IMR-90 (cell line): ENCODE data around the gene CFAP69. TPM values are rescaled to one million over a fixed set of nuclear protein-coding genes. Genes with fewer than 3 reads are reported as not detected.

Experiments
- ATAC-seq: fragments of 200-7000 bp; cut with Tn5 transposase; 2 replicates; pipeline ENCODE4 v1.9.1; 2020; ENCODE audit warnings: low read depth, mild to moderate bottlenecking, moderate library complexity
- BruUV-seq: library from RNA; stranded (reverse); fragments of 400-500 nt; replicated peaks from 2 replicates; lab custom pipeline; 2021; lab: Mats Ljungman, UMichigan
- CTCF ChIA-PET: fragments of 300-600 bp; formaldehyde crosslinking; extraction: SDS; loops from one replicate; lab custom pipeline; 2021; ENCODE audit warnings: antibody characterized with exemption; lab: Yijun Ruan, JAX
- POLR2A ChIA-PET: fragments of 300-600 bp; sonication (Branson Sonifier 250); formaldehyde crosslinking; loops from one replicate; lab custom pipeline; 2022; ENCODE audit warnings: antibody characterized with exemption; ENCODE audit not compliant: unreplicated experiment; lab: Charles Lee
- DNase-seq: peaks from one replicate; pipeline ENCODE4 v3.0.0; 2013
- H2AFZ ChIP-seq: replicated peaks from 2 replicates; pipeline ENCODE3; 2013; ENCODE audit warnings: low read length, mild to moderate bottlenecking; ENCODE audit not compliant: poor library complexity
- H2AK5ac ChIP-seq: 2 replicates; pipeline ENCODE4 v1.6.1; 2013; ENCODE audit warnings: low read depth, low read length, inconsistent platforms
- H2AK9ac ChIP-seq: replicated peaks from 2 replicates; pipeline ENCODE3; 2013; ENCODE audit warnings: mild to moderate bottlenecking, low read depth, low read length, moderate library complexity; ENCODE audit not compliant: poor library complexity
- H2BK120ac ChIP-seq: 2 replicates; pipeline ENCODE4 v1.6.1; 2013; ENCODE audit warnings: low read depth, low read length, inconsistent platforms
- H2BK15ac ChIP-seq: 3 replicates; pipeline ENCODE4 v1.6.1; 2013; ENCODE audit warnings: low read depth, low read length, inconsistent platforms
- H2BK20ac ChIP-seq: 2 replicates; pipeline ENCODE4 v1.6.1; 2013; ENCODE audit warnings: low read depth, mild to moderate bottlenecking, inconsistent platforms, low read length, moderate library complexity
- H2BK5ac ChIP-seq: 2 replicates; pipeline ENCODE4 v1.6.1; 2013; ENCODE audit warnings: mild to moderate bottlenecking, low read depth, low read length, inconsistent platforms; ENCODE audit not compliant: poor library complexity, severe bottlenecking
- H3K14ac ChIP-seq: replicated peaks from 2 replicates; pipeline ENCODE4 v1.6.1; 2013; ENCODE audit warnings: low read depth, low read length, inconsistent platforms
- H3K18ac ChIP-seq: 2 replicates; pipeline ENCODE4 v1.6.1; 2013; ENCODE audit warnings: low read depth, low read length, control low read depth
- H3K23ac ChIP-seq: 2 replicates; pipeline ENCODE4 v1.6.1; 2013; ENCODE audit warnings: low read depth, low read length, inconsistent platforms
- H3K27ac ChIP-seq: 2 replicates; pipeline ENCODE4 v1.5.1; 2013; ENCODE audit warnings: mild to moderate bottlenecking, control low read depth, low read length; ENCODE audit not compliant: insufficient read depth
- H3K27me3 ChIP-seq: 2 replicates; pipeline ENCODE4 v1.6.1; 2013; ENCODE audit warnings: low read length; ENCODE audit not compliant: control insufficient read depth, insufficient read depth
- H3K36me3 ChIP-seq: 2 replicates; pipeline ENCODE4 v1.6.1; 2013; ENCODE audit warnings: low read length, mixed read lengths; ENCODE audit not compliant: control insufficient read depth, insufficient read depth
- H3K4ac ChIP-seq: 2 replicates; pipeline ENCODE4 v1.6.1; 2013; ENCODE audit warnings: low read depth, low read length, inconsistent platforms
- H3K4me1 ChIP-seq: 2 replicates; pipeline ENCODE4 v1.6.1; 2013; ENCODE audit warnings: low read length, mixed read lengths; ENCODE audit not compliant: control insufficient read depth, insufficient read depth
- H3K4me2 ChIP-seq: 2 replicates; pipeline ENCODE4 v1.6.1; 2013; ENCODE audit warnings: low read depth, mild to moderate bottlenecking, control low read depth, low read length, moderate library complexity
- H3K4me3 ChIP-seq: 2 replicates; pipeline ENCODE4 v1.5.1; 2013; ENCODE audit warnings: low read depth, mild to moderate bottlenecking, control low read depth, low read length, moderate library complexity; ENCODE audit not compliant: insufficient read depth
- H3K56ac ChIP-seq: 2 replicates; pipeline ENCODE4 v1.6.1; 2013; ENCODE audit warnings: low read length, inconsistent platforms; ENCODE audit not compliant: insufficient read depth; ENCODE audit errors: extremely low read depth
- H3K79me1 ChIP-seq, 2 experiments: 2 replicates each; pipeline ENCODE4 v1.6.1; 2013; ENCODE audit warnings: low read length in 2 of 2, inconsistent platforms in 1 of 2, low read depth in 1 of 2
- H3K9ac ChIP-seq: 2 replicates; pipeline ENCODE4 v1.6.1; 2013; ENCODE audit warnings: low read depth, low read length, control low read depth
- H3K9me1 ChIP-seq: 2 replicates; pipeline ENCODE4 v1.6.1; 2013; ENCODE audit warnings: low read length, inconsistent platforms; ENCODE audit not compliant: insufficient read depth
- H3K9me3 ChIP-seq: 2 replicates; pipeline ENCODE4 v1.6.1; 2013; ENCODE audit warnings: low read length; ENCODE audit not compliant: control insufficient read depth, insufficient read depth
- H4K20me1 ChIP-seq: 2 replicates; pipeline ENCODE4 v1.6.1; 2013; ENCODE audit warnings: low read length, inconsistent platforms; ENCODE audit not compliant: insufficient read depth
- H4K5ac ChIP-seq: 2 replicates; pipeline ENCODE4 v1.6.1; 2013; ENCODE audit warnings: mild to moderate bottlenecking, low read depth, low read length, control low read depth
- H4K8ac ChIP-seq, 2 experiments: 2 replicates each; pipeline ENCODE4 v1.6.1; 2013; ENCODE audit warnings: low read depth in 2 of 2, low read length in 2 of 2, control low read depth in 1 of 2, inconsistent platforms in 1 of 2
- H4K91ac ChIP-seq: 2 replicates; pipeline ENCODE4 v1.6.1; 2013; ENCODE audit warnings: low read depth, low read length, inconsistent platforms; ENCODE audit not compliant: insufficient read depth
- NFE2L2 ChIP-seq: fragments of 150-350 bp; IDR thresholded peaks from 2 replicates; pipeline ENCODE4 v1.6.1; 2016; ENCODE audit warnings: low read depth, mild to moderate bottlenecking, low read length
- RAD21 ChIP-seq: IDR thresholded peaks from 2 replicates; pipeline ENCODE4 v1.6.1; 2012; ENCODE audit warnings: low read length, improper control_type of control experiment
- RFX5 ChIP-seq: IDR thresholded peaks from 2 replicates; pipeline ENCODE4 v1.8.0; 2012; ENCODE audit warnings: low read depth, mild to moderate bottlenecking, low read length, moderate library complexity
- SMC3 ChIP-seq: fragments of 150-350 bp; IDR thresholded peaks from 2 replicates; pipeline ENCODE4 v1.6.1; 2016; ENCODE audit warnings: low read depth, mild to moderate bottlenecking, antibody characterized with exemption, low read length, moderate library complexity
- WGBS, 2 experiments: methylation state at CpG; one replicate each; pipeline versions ENCODE4 v1.1.5 to v1.1.7; 2013; ENCODE audit warnings: missing lambda C conversion rate in 2 of 2; ENCODE audit not compliant: insufficient read length in 1 of 2; ENCODE audit errors: extremely low coverage in 2 of 2; 5-methylcytosine and 5-hydroxymethylcytosine counted together
- dilution Hi-C: fragments of 300-500 bp; cut with HindIII; formaldehyde crosslinking; loops from one replicate; pipeline ENCODE4 v1.14.3; 2018; ENCODE audit warnings: low sequenced_read_pairs; ENCODE audit not compliant: unreplicated experiment
- in situ Hi-C: fragments of 300-500 bp; cut with MboI; formaldehyde crosslinking; loops from 3 replicates; pipeline ENCODE4 v1.14.3; 2019; ENCODE audit warnings: low sequenced_read_pairs, inconsistent platforms, mixed read lengths
- intact Hi-C: fragments of 100-400 bp; cut with micrococcal nuclease; formaldehyde crosslinking; loops from 2 replicates; pipeline ENCODE4 v1.10.0; 2022
- polyA plus RNA-seq, 3 experiments: library from polyadenylated mRNA; depleted of rRNA; stranded (reverse); fragments of >200 nt; gene quantifications; 2 replicates each; pipeline ENCODE4 v1.2.3, GENCODE V29; 2012; ENCODE audit warnings: low replicate concordance in 1 of 3
- total RNA-seq: library from RNA; depleted of rRNA; stranded (reverse); fragments of >200 nt; gene quantifications from 2 replicates; pipeline ENCODE4 v1.2.3, GENCODE V29; 2012

The CFAP69 gene
- total and polyA plus RNA-seq, 2 of the 4 experiments (the other 2 are of a cell fraction) = 0.72 to 0.86 TPM

DNA sequence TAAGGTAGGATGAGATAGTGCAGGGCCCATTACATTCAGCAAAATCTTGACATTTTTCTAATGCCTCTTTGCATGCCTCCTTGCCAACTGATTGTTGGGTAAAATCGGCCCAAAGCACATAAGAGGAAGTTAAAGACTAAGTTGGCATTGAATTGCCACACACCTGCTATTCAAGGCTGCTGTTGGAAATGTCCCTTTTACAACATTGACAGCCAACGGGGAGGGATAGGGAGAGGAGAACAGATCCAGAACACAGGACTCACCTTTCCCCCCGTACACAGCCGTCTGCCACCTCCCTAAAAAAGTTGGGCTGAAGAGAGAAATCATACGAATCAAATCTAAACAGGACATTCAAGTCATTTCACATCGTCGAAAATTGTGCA, 75.4 kb downstream of the CFAP69 start:
- no peak overlapping the region for H3K56ac ChIP-seq
- dilution Hi-C loops (no loop called here), intact Hi-C loops (no loop called here), in situ Hi-C loops (loop anchor here (25.0 kb wide), 1 partner anchor 1533 kb away; the partner anchor contains the start of gene TEX47)
- no CpG with 5 or more reads among the region's 7 CpGs for WGBS, 2 experiments
- BruUV-seq = no TSS peak
- H3K9me1 ChIP-seq = no peaks in the 10 kb centered on the region
- no peak overlapping the region for H3K4me3 ChIP-seq
- no peak overlapping the region for H3K18ac ChIP-seq
- no peak overlapping the region for H2AK9ac ChIP-seq
- H3K23ac ChIP-seq = no peak overlapping the region
- H4K5ac ChIP-seq = no peak overlapping the region
- no peak overlapping the region for H4K8ac ChIP-seq
- no peaks in the 10 kb centered on the region for H3K4me1 ChIP-seq
- H4K91ac ChIP-seq = no peak overlapping the region
- no peak overlapping the region for H2BK20ac ChIP-seq
- H3K4me2 ChIP-seq = peak overlapping the region; percentile 28; the same call in 1 of the 2 replicates
- no peak overlapping the region for H3K4ac ChIP-seq
- no peaks in the 10 kb centered on the region for H3K79me1 ChIP-seq
- no peaks in the 10 kb centered on the region for H3K9me3 ChIP-seq
- POLR2A ChIA-PET = no interaction called here
- H2AFZ ChIP-seq = no peak overlapping the region
- no peak for TF ChIP-seq RAD21
- no peak for TF ChIP-seq SMC3
- TF ChIP-seq NFE2L2 = no peak
- TF ChIP-seq RFX5 = no peak
- CTCF ChIA-PET = no interaction called here
- no peak overlapping the region for H2AK5ac ChIP-seq
- no peaks in the 10 kb centered on the region for H4K20me1 ChIP-seq
- no peak overlapping the region for H2BK120ac ChIP-seq
- H2BK15ac ChIP-seq = no peak overlapping the region
- H3K36me3 ChIP-seq = no peaks in the 10 kb centered on the region
- no peak for DNase-seq
- no peak overlapping the region for H3K9ac ChIP-seq
- ATAC-seq = no peak
- no peak overlapping the region for H3K27ac ChIP-seq
- peaks cover 30% of the 10 kb centered on the region for H3K27me3 ChIP-seq
- H2BK5ac ChIP-seq = no peak overlapping the region
- no peak overlapping the region for H3K14ac ChIP-seq
